AG10803 (cell line): Measurements from ENCODE around the gene SNRNP25.

Source experiments
- DNase-seq: peaks from one replicate; pipeline ENCODE4 v3.0.0; 2010; ENCODE audit warnings: low read depth
- H3K4me3 ChIP-seq: 2 replicates; pipeline ENCODE4 v1.5.1; 2011; ENCODE audit warnings: mild to moderate bottlenecking, low read length, control low read depth
- CTCF ChIP-seq: conservative IDR thresholded peaks from 2 replicates; pipeline ENCODE4 v1.5.1; 2011; ENCODE audit warnings: mild to moderate bottlenecking, low read length, control low read depth, inconsistent platforms

Gene SNRNP25

GRCh38 chr16:38941-39892 is 14.4 kb upstream of the SNRNP25 start:
- TF ChIP-seq CTCF = no peak
- DNase-seq = no peak
- H3K4me3 ChIP-seq = no peak overlapping the region

- no peak for DNase-seq
- no peak for TF ChIP-seq CTCF
These were observed 12.1 kb upstream of the SNRNP25 start for GRCh38 chr16:41439-42068.

GRCh38 chr16:42069-42457 is 11.6 kb upstream of the SNRNP25 start:
- DNase-seq = no peak
- no peak for TF ChIP-seq CTCF

More at GRCh38 chr16:41439-42068, 12.1 kb upstream of the SNRNP25 start:
- H3K4me3 ChIP-seq = no peak overlapping the region

GRCh38 chr16:42691-43090 is 10.9 kb upstream of the SNRNP25 start:
- DNase-seq = no peak
- no peak for TF ChIP-seq CTCF
- H3K4me3 ChIP-seq = no peak overlapping the region

More at GRCh38 chr16:42069-42457, 11.6 kb upstream of the SNRNP25 start:
- no peak overlapping the region for H3K4me3 ChIP-seq

- H3K4me3 ChIP-seq = no peak overlapping the region
- DNase-seq = no peak
- TF ChIP-seq CTCF = no peak
These were observed 10.3 kb upstream of the SNRNP25 start for GRCh38 chr16:43294-43693.

- no peak for DNase-seq
- no peak overlapping the region for H3K4me3 ChIP-seq
- TF ChIP-seq CTCF = no peak
These were observed 9.0 kb upstream of the SNRNP25 start for GRCh38 chr16:44655-45054.
